ENCODE results near the gene SLC16A2.
A peak's percentile ranks its signal among the peaks of the same experiment; 100 is the strongest.
"Not testable (repeated sequence)": the region's sequence is repeated elsewhere in the genome, so short reads cannot be mapped to it uniquely, and the experiment has no call there.

SLC16A2 gene

GRCh38 chrX:74510401-74510800 lies 89.1 kb downstream of the SLC16A2 start:
- DNase-seq, result no peak

DNA sequence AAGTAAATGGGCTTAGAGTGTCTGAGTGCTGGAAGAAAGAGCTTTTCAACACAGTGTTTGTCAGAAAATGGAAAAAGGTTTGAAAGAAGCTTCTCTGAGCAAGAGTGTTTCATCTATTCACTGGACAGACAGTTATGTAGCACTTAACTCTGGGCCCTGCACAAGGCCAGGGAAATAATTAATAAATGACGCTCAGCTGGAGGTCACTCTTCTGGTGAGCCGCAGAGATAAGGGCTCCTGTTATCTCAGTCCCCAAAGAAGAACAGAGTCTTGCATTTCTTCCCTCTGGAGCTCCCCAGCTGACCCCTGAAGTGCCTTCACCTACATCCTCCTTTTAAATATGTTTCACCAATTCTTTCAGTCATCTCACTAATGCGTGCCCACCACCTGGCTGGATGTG lies 90.4 kb downstream of the SLC16A2 start:
- DNase-seq, result no peak

DNA sequence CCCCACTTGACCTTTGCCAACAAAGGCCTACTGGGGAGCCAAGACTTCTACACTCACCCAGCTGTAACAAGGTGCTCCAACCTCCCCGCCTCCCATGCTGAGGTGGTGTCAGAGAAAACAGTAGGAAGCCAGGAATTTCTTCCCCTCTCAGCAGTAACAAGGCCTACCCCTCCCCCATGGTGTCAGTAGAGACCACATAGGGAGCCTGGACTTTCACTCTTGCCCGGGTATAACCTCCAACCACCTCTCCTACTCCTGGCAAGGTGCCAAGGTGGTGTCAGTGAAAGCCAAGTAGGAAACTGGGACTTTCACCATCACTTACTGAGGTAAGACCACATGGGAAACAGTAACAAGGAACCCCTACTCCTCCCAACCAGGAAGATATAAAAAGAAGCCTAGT lies 93.1 kb downstream of the SLC16A2 start:
- DNase-seq, result peak; percentile 6

- no peak for DNase-seq
Measured at GRCh38 chrX:74515356-74515755, 94.1 kb downstream of the SLC16A2 start.

GRCh38 chrX:74516013-74516412 lies 94.7 kb downstream of the SLC16A2 start:
- not testable (repeated sequence) for DNase-seq

- DNase-seq, result no peak
Measured at GRCh38 chrX:74519870-74520269, 98.6 kb downstream of the SLC16A2 start.

GRCh38 chrX:74520291-74520690 lies 99.0 kb downstream of the SLC16A2 start:
- no peak for DNase-seq

DNA sequence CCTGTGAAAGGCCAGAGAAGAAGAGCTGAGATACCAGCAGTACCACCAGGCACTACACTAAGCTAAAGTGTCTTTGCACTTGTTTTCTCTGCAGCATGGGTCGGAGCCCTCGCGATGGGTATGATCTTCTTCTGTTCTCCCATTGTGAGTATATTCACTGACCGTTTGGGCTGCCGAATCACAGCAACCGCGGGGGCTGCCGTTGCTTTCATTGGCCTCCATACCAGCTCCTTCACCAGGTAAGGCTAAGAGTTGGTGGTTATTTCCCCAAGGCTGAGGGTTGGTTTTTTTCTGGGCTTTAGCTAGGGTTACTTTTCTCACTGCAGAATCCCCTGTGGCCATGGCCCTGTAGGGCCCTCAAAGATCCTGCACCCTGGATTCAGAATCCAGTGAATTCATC lies 99.6 kb downstream of the SLC16A2 start:
- DNase-seq, result no peak

GRCh38 chrX:74521961-74522751 lies 100.9 kb downstream of the SLC16A2 start:
- DNase-seq, result peak; percentile 43

- DNase-seq, result no peak
Measured at GRCh38 chrX:74523224-74523623, 101.9 kb downstream of the SLC16A2 start.

GRCh38 chrX:74523870-74524735 lies 102.8 kb downstream of the SLC16A2 start:
- no peak for DNase-seq

- DNase-seq, result no peak
Measured at GRCh38 chrX:74525116-74525515, 103.8 kb downstream of the SLC16A2 start.

DNA sequence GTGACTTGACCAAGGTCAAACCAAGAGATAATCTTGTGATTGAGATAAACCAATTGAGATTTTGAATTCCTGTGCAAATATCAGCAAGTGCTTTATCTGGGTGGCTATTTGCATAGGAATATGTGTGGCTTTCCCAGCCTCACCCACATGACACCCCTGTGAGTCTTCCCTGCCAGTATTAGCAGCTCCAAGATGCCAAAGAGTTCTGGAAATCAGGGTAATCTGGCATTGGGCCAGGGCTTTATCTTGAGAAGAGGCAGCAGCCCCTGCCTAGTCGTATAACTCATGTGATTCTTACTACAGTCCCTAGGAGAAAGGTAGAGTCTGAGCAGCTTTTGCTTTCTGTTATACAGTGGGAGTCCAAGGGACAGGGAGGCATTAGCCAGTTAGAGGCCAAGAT lies 105.5 kb downstream of the SLC16A2 start:
- DNase-seq, result peak; percentile 55

- DNase-seq, result no peak
Measured at GRCh38 chrX:74527350-74527749, 106.1 kb downstream of the SLC16A2 start.

DNA sequence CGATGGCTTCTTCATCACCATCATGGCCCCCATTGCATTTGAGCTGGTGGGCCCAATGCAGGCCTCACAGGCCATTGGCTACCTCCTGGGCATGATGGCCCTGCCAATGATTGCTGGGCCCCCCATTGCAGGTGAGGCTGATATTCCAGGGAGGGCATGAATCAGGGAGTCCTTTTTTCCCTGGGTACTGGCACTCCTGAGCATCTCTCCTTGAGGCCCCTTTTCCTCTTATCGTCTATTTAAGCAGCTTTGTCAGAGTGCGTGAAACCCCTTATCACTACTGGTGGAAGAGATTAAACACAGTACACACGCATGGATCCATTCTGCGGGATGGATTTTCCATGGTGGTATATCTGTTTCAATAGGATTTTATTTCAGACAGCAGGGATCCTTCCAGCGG lies 108.0 kb downstream of the SLC16A2 start:
- peak; percentile 28 for DNase-seq

DNA sequence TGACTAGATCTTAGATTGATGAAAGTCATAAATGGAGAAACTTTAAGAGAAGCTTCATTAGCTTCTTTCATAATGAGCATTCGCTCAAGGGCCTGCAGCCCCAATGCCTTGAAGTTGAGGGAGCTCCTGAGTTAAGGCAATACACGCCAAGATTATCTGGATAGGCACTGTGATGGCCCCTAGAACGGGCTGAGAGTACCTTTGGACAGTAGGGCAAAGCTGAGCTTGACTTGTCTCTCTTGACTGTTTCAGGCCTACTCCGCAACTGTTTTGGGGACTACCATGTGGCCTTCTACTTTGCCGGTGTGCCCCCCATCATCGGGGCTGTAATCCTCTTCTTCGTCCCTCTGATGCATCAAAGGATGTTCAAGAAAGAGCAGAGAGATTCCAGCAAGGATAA lies 109.8 kb downstream of the SLC16A2 start:
- DNase-seq, result no peak

DNA sequence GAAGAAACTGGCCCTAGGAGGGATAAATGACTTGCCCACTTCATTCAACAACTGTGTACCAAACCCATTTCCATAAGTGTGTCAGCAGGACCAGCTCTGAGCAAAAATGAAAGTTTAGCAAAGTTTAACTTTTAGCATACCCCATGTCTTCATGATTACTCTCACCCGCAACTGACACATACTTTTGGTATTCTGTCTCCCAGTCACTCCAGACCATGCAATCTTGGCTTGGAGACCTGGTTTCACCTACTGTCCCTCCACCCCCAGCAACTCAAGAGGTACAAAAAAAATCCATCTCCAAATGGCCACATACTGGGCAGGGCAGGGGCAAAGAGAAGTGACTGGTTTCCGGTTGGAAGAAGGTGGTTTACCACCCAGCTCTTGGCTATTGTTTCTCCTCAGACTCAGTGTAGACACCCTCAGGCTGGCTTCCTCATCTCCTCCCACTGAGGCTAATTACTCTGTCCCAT lies 113.3 kb downstream of the SLC16A2 start:
- no peak for DNase-seq

DNA sequence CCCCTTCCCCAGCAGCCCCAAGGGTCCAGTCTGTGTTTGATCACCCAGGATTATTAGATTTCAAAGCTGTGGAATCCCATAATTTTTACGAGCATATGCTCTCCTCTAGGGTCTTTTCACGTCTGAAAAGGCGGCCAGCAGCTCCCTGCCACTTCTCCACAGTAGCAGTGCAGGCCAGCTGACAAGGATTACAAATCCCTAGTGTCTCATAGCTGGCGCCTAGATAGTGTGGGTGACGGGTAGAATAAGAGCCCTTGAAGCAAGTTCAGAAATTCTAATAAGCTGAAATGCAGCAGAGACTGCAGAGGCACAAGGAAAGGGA lies 113.8 kb downstream of the SLC16A2 start:
- peak; percentile 94 for DNase-seq

DNA sequence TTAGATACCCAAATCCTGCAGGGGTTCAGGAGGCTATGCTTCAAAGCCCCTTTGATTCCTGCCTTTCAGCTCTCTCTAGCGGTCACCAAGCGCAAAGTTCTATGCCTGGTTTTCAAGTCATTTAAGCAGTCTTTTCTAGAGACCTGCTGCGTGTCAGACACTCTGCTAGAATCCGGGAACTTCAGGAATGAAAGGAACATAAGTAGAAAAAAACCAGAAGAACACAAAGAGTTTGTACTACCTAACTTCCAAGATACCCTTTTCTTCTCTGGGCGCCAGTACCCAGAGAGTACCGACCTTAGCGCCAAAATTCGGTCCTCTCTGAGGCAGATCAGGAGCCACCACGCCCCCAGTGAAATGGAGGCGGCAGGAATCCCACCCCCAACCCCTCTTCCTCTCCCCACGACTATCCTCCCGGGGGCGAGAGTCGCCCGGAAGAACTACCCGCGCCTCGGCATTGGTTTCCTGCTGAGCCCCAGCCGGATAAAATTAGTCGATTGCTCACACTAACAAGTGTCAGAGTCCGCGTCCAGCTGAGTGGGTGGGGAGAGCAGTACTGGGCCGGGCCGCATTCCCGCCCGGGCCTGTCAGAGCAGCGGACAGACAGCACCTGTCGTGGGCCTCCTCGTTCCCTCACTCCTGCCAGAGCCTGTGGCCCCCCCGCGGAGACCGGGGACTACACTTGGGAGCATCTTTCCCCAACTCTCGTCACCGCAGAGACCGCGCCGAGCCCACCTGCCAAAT lies 114.3 kb downstream of the SLC16A2 start:
- DNase-seq, result peak; percentile 65

GRCh38 chrX:74536152-74536831 lies 115.0 kb downstream of the SLC16A2 start:
- peak; percentile 90 for DNase-seq

DNA sequence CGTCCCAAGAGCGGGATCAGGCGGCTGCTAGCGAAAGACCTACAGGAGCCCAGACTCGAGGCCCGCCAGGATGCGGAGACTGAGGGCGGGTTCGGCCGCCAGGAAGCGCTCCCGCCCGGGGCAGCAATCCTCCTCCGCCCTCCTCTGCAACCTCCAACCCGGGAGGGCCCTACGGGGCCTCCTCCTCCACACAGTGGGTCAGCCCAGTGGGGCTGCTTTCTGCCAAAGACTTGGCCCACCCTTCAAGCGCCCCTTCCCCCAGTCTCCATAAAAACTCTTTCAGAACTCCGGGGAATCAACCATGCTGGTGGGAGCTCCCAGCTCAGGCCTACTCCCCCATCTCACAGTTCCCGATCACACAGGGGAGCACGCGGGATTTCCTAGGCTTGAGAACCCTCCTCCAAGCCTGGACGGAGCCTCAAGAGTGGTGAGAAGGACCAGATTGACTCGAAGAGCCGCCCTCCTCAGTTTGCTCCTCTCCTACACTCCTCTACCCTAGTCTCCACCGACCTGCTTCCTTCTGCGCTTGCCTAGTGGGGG lies 115.6 kb downstream of the SLC16A2 start:
- DNase-seq, result no peak

DNA sequence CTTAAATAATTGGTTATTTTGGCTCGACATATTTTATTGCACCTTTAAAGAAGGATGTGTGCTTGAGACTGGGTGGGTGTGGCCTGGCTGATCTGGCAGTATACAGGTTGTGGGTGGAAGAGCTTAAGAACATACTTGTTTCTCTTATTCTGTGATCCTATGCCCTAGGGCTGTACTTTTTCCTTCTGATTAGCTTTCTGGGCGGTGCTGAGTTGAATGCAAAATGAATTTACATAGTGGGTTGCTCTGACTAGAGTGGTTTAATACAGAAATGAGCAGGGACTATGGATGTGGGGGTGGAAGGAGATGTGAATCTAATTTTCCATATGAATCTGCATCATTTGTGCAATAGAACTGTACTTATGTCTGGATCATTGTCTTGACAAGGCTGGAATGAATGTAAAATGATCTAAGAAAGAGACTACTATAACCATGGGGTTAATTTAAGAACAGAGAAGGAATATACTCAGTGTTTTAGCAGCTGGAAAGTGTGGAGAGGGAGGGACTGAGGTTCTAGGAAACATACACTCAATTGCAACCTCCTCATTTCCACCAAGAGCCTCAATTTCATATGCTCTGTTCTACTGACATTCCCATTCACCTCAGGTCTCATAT lies 119.4 kb downstream of the SLC16A2 start:
- DNase-seq, result no peak

All from NCI-H82 (cell line).